HCT116 (cell line): ENCODE results near the gene TRAPPC14. TPM values are rescaled to one million over a fixed set of nuclear protein-coding genes. Genes with fewer than 3 reads are reported as not detected.

Experiments
- ATAC-seq: fragments of 200-7000 bp; cut with Tn5 transposase; 2 replicates; pipeline ENCODE4 v1.9.1; 2020; ENCODE audit warnings: mild to moderate bottlenecking, moderate library complexity
- BruUV-seq: library from RNA; stranded (reverse); fragments of 400-500 nt; replicated peaks from 2 replicates; lab custom pipeline; 2021; lab: Mats Ljungman, UMichigan
- CTCF ChIA-PET: fragments of 300-600 bp; sonication (Branson Sonifier 250); formaldehyde crosslinking; loops from one replicate; lab custom pipeline; 2021; ENCODE audit warnings: antibody characterized with exemption; lab: Charles Lee
- POLR2A ChIA-PET: fragments of 300-600, 350-600 bp; sonication (Branson Sonifier 250); formaldehyde crosslinking; loops from one replicate; lab custom pipeline; 2021; ENCODE audit warnings: antibody characterized with exemption; lab: Charles Lee
- RAD21 ChIA-PET, 2 experiments: fragments of 300-600 bp; sonication (Branson Sonifier 250); formaldehyde crosslinking; loops; one replicate each; lab custom pipeline; 2023; ENCODE audit warnings: low total read pairs in 2 of 2; ENCODE audit not compliant: uncharacterized antibody in 2 of 2, unreplicated experiment in 2 of 2, low non-redundant PET in 1 of 2; lab: Charles Lee
- DNase-seq: peaks from one replicate; pipeline ENCODE4 v3.0.0-alpha.2; 2010; ENCODE audit warnings: low read depth, low spot score
- H2AFZ ChIP-seq: fragments of 200-600 bp; shearing (Covaris generic), sonication (generic); 2 replicates; pipeline ENCODE4 v1.6.1; 2017; ENCODE audit warnings: low read depth, mixed run types, mixed read lengths, antibody characterized with exemption, low read length; ENCODE audit not compliant: poor library complexity, severe bottlenecking
- H3K27ac ChIP-seq: 2 replicates; pipeline ENCODE4 v1.5.1; 2012; ENCODE audit warnings: low read depth, low read length
- H3K27me3 ChIP-seq: fragments of 200-600 bp; sonication (generic); 2 replicates; pipeline ENCODE4 v1.6.1; 2016; ENCODE audit warnings: mixed run types, low read length, mixed read lengths; ENCODE audit not compliant: insufficient read depth
- H3K36me3 ChIP-seq, 2 experiments: fragments of 200-500 bp in 1 of 2; fragments of 200-600 bp in 1 of 2; sonication (Bioruptor generic) in 1 of 2; sonication (generic) in 1 of 2; 2 replicates each; pipeline versions ENCODE4 v1.5.1 to v1.6.1; 2014 to 2016; ENCODE audit warnings: low read length in 2 of 2, inconsistent platforms in 1 of 2, mixed read lengths in 1 of 2, mixed run types in 1 of 2; ENCODE audit not compliant: insufficient read depth in 2 of 2, control insufficient read depth in 1 of 2
- H3K4me1 ChIP-seq, 2 experiments: fragments of 200-600 bp in 1 of 2; sonication (generic) in 1 of 2; 2 replicates each; pipeline versions ENCODE4 v1.5.1 to v1.6.1; 2012 to 2017; ENCODE audit warnings: low read length in 2 of 2, inconsistent platforms in 1 of 2, mild to moderate bottlenecking in 1 of 2, mixed read lengths in 1 of 2, mixed run types in 1 of 2, moderate library complexity in 1 of 2; ENCODE audit not compliant: insufficient read depth in 2 of 2, control insufficient read depth in 1 of 2
- H3K4me2 ChIP-seq: fragments of 200-600 bp; sonication (generic); 2 replicates; pipeline ENCODE4 v1.6.1; 2017; ENCODE audit warnings: mixed run types, low read length, mixed read lengths
- H3K4me3 ChIP-seq, 2 experiments: fragments of 200-600 bp in 1 of 2; sonication (generic) in 1 of 2; replicated peaks in 1 of 2; 2 replicates each; pipeline ENCODE4 v1.5.1; 2011 to 2016; ENCODE audit warnings: low read length in 2 of 2, control low read depth in 1 of 2, low read depth in 1 of 2, mild to moderate bottlenecking in 1 of 2, mixed read lengths in 1 of 2, mixed run types in 1 of 2
- H3K79me2 ChIP-seq: fragments of 200-600 bp; sonication (generic); 2 replicates; pipeline ENCODE4 v1.6.1; 2017; ENCODE audit warnings: mild to moderate bottlenecking, mixed run types, low read length, moderate library complexity, mixed read lengths; ENCODE audit not compliant: insufficient read depth
- H3K9ac ChIP-seq: fragments of 200-600 bp; sonication (generic); 2 replicates; pipeline ENCODE4 v1.6.1; 2016; ENCODE audit warnings: low read length, mixed read lengths
- H3K9me2 ChIP-seq: fragments of 200-600 bp; sonication (generic), shearing (Covaris generic); 2 replicates; pipeline ENCODE4 v1.6.1; 2017; ENCODE audit warnings: mixed run types, mild to moderate bottlenecking, moderate library complexity; ENCODE audit not compliant: insufficient read depth
- H3K9me3 ChIP-seq, 2 experiments: fragments of 200-500 bp in 1 of 2; fragments of 200-600 bp in 1 of 2; sonication (Bioruptor generic) in 1 of 2; sonication (generic) in 1 of 2; 2 replicates each; pipeline ENCODE4 v1.6.1; 2014 to 2017; ENCODE audit warnings: low read length in 2 of 2, mixed read lengths in 2 of 2, inconsistent platforms in 1 of 2, low read depth in 1 of 2, mild to moderate bottlenecking in 1 of 2, mixed run types in 1 of 2, moderate library complexity in 1 of 2; ENCODE audit not compliant: control insufficient read depth in 1 of 2, insufficient read depth in 1 of 2
- H4K20me1 ChIP-seq: fragments of 200-600 bp; sonication (generic), shearing (Covaris generic); 2 replicates; pipeline ENCODE4 v1.6.1; 2017; ENCODE audit warnings: mixed run types, mild to moderate bottlenecking, moderate library complexity; ENCODE audit not compliant: insufficient read depth
- CBX3 ChIP-seq: IDR thresholded peaks from 2 replicates; pipeline ENCODE4 v1.6.1; 2012; ENCODE audit warnings: low read depth
- CEBPB ChIP-seq: IDR thresholded peaks from 2 replicates; pipeline ENCODE4 v1.6.1; 2012; ENCODE audit warnings: low read depth
- CTCF ChIP-seq, 3 experiments: fragments of 200-600 bp in 1 of 3; sonication (generic) in 1 of 3; IDR thresholded peaks in 2 of 3; conservative IDR thresholded peaks in 1 of 3; 2 replicates each; pipeline ENCODE4 v1.5.1; 2012 to 2017; ENCODE audit warnings: low read depth in 2 of 3, low read length in 2 of 3, antibody characterized with exemption in 1 of 3, borderline replicate concordance in 1 of 3, control low read depth in 1 of 3, mild to moderate bottlenecking in 1 of 3, mixed read lengths in 1 of 3, mixed run types in 1 of 3, moderate library complexity in 1 of 3; ENCODE audit not compliant: insufficient read depth in 1 of 3
- ELF1 ChIP-seq: IDR thresholded peaks from 2 replicates; pipeline ENCODE4 v1.6.1; 2012; ENCODE audit warnings: low read depth, borderline replicate concordance
- EZH2 ChIP-seq: fragments of 200-600 bp; sonication (generic); IDR thresholded peaks from 2 replicates; pipeline ENCODE4 v1.6.1; 2017; ENCODE audit warnings: antibody characterized with exemption, mixed run types
- EZH2phosphoT487 ChIP-seq: fragments of 200-600 bp; IDR thresholded peaks from 2 replicates; pipeline ENCODE4 v1.6.1; 2018; ENCODE audit warnings: antibody characterized with exemption, borderline replicate concordance
- JUND ChIP-seq: IDR thresholded peaks from 2 replicates; pipeline ENCODE4 v1.6.1; 2012
- MAX ChIP-seq: IDR thresholded peaks from 2 replicates; pipeline ENCODE4 v1.6.1; 2012
- POLR2A ChIP-seq: IDR thresholded peaks from 2 replicates; pipeline ENCODE4 v1.7.0; 2011; ENCODE audit warnings: borderline replicate concordance; ENCODE audit not compliant: insufficient read depth, insufficient read length; ENCODE audit errors: extremely low read depth
- POLR2AphosphoS5 ChIP-seq: IDR thresholded peaks from 2 replicates; pipeline ENCODE4 v1.6.1; 2011; ENCODE audit warnings: mild to moderate bottlenecking, low read depth, low read length, moderate library complexity
- RAD21 ChIP-seq: IDR thresholded peaks from 2 replicates; pipeline ENCODE4 v1.6.1; 2012; ENCODE audit warnings: low read depth, mild to moderate bottlenecking
- SIN3A ChIP-seq: IDR thresholded peaks from 2 replicates; pipeline ENCODE4 v1.6.1; 2012; ENCODE audit warnings: low read depth
- SP1 ChIP-seq: IDR thresholded peaks from 2 replicates; pipeline ENCODE4 v1.6.1; 2012; ENCODE audit warnings: low read depth
- SRF ChIP-seq: IDR thresholded peaks from 2 replicates; pipeline ENCODE4 v1.6.1; 2012; ENCODE audit warnings: low read depth
- TCF7L2 ChIP-seq: IDR thresholded peaks from 2 replicates; pipeline ENCODE4 v1.7.0; 2011; ENCODE audit warnings: borderline replicate concordance, inconsistent platforms; ENCODE audit not compliant: insufficient read depth, insufficient read length; ENCODE audit errors: extremely low read depth
- YY1 ChIP-seq: IDR thresholded peaks from 2 replicates; pipeline ENCODE4 v1.6.1; 2011; ENCODE audit warnings: low read length, low read depth, moderate library complexity, mild to moderate bottlenecking; ENCODE audit not compliant: insufficient replicate concordance; ENCODE audit errors: extremely low read depth
- ZBTB33 ChIP-seq: IDR thresholded peaks from 2 replicates; pipeline ENCODE4 v1.6.1; 2011; ENCODE audit warnings: mild to moderate bottlenecking, low read length, moderate library complexity; ENCODE audit not compliant: insufficient replicate concordance; ENCODE audit errors: extremely low read depth
- ZFX ChIP-seq: fragments of 450-650 bp; IDR thresholded peaks from 2 replicates; pipeline ENCODE4 v1.6.1; 2017
- ZNF274 ChIP-seq: fragments of 200-500 bp; sonication (Bioruptor generic); IDR thresholded peaks from 2 replicates; pipeline ENCODE4 v1.6.1; 2014; ENCODE audit warnings: mild to moderate bottlenecking, low read depth, low read length, inconsistent platforms
- intact Hi-C: fragments of 100-400 bp; cut with micrococcal nuclease; formaldehyde crosslinking; loops from 2 replicates; pipeline ENCODE4 v1.10.0; 2022
- total RNA-seq: library from RNA; stranded (reverse); gene quantifications from one replicate; pipeline ENCODE4 v1.2.1, GENCODE V29; 2021; ENCODE audit not compliant: unreplicated experiment

The TRAPPC14 gene
- total RNA-seq, 1 experiment from 2014 or later, result 23.2 TPM

GRCh38 chr7:100122568-100122967, 36.0 kb downstream of the TRAPPC14 start (continued):
- TF ChIP-seq CTCF (IDR thresholded peaks at IDR 0.05 in 2 of 3, conservative IDR thresholded peaks at IDR 0.05 in 1 of 3; ENCODE audit: borderline replicate concordance in 1 of 3, insufficient read depth in 1 of 3, low read depth in 2 of 3, low read length in 2 of 3), result no peak
- no peak for TF ChIP-seq POLR2A
- no peak for TF ChIP-seq RAD21
- TF ChIP-seq, all 23 proteins: peak for 0

GRCh38 chr7:100122067-100122466, 36.5 kb downstream of the TRAPPC14 start:
- CTCF ChIA-PET, result interaction anchor here (1.3 to 1.7 kb wide), 2 partner anchors 8 to 9 kb away, joined by 3 to 4 read pairs; no protein-coding TSS in a partner anchor

More at GRCh38 chr7:100122067-100122466, 36.5 kb downstream of the TRAPPC14 start:
- Histone ChIP-seq H3K9ac (no peak overlapping the region), H3K36me3 (no peaks in the 10 kb centered on the region), H3K27me3 (no peaks in the 10 kb centered on the region), H3K79me2 (peaks cover 19% of the 10 kb centered on the region), H2AFZ (no peak overlapping the region), H3K9me2 (no peaks in the 10 kb centered on the region), H4K20me1 (no peaks in the 10 kb centered on the region), H3K4me1 (peaks cover 17 to 35% of the 10 kb centered on the region in 2 experiments), H3K4me3 (no peak overlapping the region), H3K9me3 (no peaks in the 10 kb centered on the region), H3K4me2 (no peak overlapping the region), H3K27ac (no peak overlapping the region)
- no TSS peak for BruUV-seq
- RAD21 ChIA-PET, result no interaction called here
- TF ChIP-seq ZNF274 (no peak), EZH2 (no peak), POLR2A (no peak), SRF (no peak), SIN3A (no peak), CEBPB (no peak), ELF1 (no peak), CBX3 (no peak), ZBTB33 (no peak), YY1 (no peak), SP1 (no peak), JUND (no peak), CTCF (IDR thresholded peaks at IDR 0.05 in 2 of 3, conservative IDR thresholded peaks at IDR 0.05 in 1 of 3; ENCODE audit: borderline replicate concordance in 1 of 3, insufficient read depth in 1 of 3, low read depth in 2 of 3, low read length in 2 of 3) (no peak), EZH2phosphoT487 (no peak), RAD21 (no peak), MAX (no peak), POLR2AphosphoS5 (no peak), TCF7L2 (no peak), ZFX (no peak)
- no peak for DNase-seq
- POLR2A ChIA-PET, result no interaction called here
- ATAC-seq, result no peak
- intact Hi-C loops, result no loop called here
